Urothelium cell line (cell line): ENCODE measurements around the gene KIF17.

ENCODE experiments used
- DNase-seq: peaks from one replicate; pipeline ENCODE4 v3.0.0; 2011; ENCODE audit warnings: low spot score, mixed read lengths
- FAIRE-seq: peaks from 2 replicates; lab custom pipeline; 2011; peaks lifted over from hg19 to GRCh38; lab: Jason Lieb, UNC

The KIF17 gene

GRCh38 chr1:20663969-20664715, 53.7 kb downstream of the KIF17 start:
- no peak for FAIRE-seq

GRCh38 chr1:20663365-20663764, 54.4 kb downstream of the KIF17 start:
- no peak for FAIRE-seq
- DNase-seq, result no peak

More at GRCh38 chr1:20663969-20664715, 53.7 kb downstream of the KIF17 start:
- DNase-seq, result no peak

DNA sequence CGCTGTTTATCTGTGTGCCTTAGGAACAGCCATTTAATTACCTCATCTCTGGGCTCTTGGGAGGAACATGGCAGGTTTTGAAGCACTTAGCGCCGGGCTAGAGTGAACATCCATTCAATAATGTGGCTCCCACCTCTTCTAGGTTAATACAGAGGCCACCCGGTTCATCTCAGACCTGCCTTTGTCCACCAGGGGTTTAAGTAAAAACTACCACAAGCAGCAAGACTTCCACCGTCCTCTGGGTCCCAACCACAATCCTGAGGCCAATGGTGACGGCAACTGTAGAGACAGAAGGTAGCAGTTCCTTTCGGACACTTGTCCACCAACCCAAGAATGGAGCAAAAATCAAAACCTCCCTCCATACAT, 55.7 kb downstream of the KIF17 start:
- no peak for FAIRE-seq

DNA sequence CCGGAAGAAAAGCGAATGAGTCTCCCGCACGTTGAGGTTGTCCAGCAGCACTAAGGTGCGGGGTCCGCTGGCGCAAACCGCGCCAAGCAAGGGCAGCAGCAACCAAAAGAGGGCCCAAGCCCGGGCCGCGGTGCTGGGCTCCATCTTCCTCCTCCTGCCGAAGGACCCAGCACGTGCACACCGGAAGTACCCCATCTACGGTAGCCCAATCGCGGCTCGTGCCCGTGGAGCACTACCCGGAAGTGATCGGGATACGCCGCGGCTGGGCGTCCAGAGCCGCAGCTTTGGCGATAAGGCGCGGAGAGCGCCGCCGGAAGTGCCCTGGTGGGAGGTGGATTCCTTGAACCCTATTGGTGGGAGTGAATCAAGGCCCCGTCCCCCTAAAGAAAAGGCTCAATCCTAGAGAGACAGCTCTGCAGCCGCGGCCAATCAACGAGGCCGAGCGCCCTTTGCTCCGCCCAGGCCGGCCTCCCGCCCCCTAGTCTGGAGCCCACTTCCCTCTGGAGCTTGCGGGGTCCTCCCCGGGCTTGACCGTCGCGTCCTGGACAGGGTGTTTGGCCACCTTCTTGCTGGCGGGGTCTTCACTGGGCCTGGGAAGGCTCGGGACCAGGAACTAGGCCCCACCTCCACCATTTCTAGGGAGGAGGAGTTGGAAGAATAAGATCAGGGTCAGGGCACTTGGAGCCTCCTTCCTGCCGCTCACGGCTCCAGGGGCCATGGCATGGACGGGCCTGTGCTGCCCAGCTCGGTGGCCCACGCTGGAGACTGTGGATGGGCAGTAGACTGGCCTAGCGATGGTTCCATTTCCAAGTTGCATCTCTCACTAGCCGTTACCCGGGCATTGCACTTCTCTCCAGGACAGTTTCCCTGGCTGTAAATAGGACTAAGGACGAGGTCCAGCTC, 56.3 kb downstream of the KIF17 start, which contains the start of gene DDOST:
Gene DDOST (minus strand): TSS at position 163 of the 903 bp plus-strand sequence. CDS start 19 bp downstream, at position 144.
- FAIRE-seq (peak; percentile 96), DNase-seq (peak; percentile 98)

More for the DNA sequence above, 55.7 kb downstream of the KIF17 start:
- DNase-seq, result no peak

- DNase-seq (no peak), FAIRE-seq (no peak)
These were observed 57.0 kb downstream of the KIF17 start for GRCh38 chr1:20660847-20661206.

- FAIRE-seq (no peak), DNase-seq (no peak)
These were observed 57.4 kb downstream of the KIF17 start for GRCh38 chr1:20660363-20660762.

- FAIRE-seq (no peak), DNase-seq (no peak)
These were observed 59.5 kb downstream of the KIF17 start for GRCh38 chr1:20658166-20658915.

DNA sequence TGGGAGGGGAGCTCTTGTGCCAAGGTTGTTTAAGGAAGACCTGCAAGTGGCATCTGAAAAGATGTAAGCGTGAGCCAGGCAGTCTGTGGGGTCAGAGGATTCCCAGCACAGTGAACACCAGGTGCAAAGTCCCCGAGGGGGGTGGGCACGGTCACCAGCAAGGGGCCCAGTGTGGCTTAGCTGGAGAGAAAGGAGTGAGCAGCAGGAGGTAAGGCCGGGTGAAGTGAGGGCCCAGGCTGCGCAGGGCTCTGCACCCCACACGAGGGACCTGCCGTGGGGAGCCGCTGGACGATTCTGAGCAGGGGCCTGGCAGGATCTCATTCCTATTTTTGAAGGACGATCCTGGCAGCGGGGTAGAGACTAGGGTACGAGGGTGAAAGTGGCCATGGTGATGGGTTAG, 60.8 kb downstream of the KIF17 start:
- DNase-seq (no peak), FAIRE-seq (no peak)

- no peak for FAIRE-seq
- DNase-seq, result no peak
These were observed 63.6 kb downstream of the KIF17 start for GRCh38 chr1:20654104-20654690.

DNA sequence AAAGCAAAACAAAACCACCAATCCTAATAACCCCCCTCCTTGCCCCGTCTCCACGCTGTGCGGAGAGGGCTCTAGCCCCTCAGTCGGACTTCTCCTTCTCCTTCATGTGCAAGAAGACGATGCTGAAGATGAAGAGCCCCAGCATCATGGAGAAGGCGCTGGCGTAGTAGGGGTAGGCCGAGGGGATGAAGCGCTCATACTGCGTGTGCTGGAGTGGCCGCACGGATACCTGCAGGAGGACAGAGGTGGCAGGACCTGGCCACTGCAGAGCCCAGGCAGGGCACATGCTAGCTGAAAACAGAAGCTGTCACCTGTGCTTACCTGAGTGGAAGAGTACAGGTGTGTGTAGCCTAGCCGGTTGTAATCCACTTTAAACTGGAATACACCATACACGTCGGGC, 65.5 kb downstream of the KIF17 start:
- FAIRE-seq, result no peak

GRCh38 chr1:20648946-20649345, 68.9 kb downstream of the KIF17 start:
- FAIRE-seq, result no peak
- DNase-seq, result no peak

More for the DNA sequence above, 65.5 kb downstream of the KIF17 start:
- no peak for DNase-seq

DNA sequence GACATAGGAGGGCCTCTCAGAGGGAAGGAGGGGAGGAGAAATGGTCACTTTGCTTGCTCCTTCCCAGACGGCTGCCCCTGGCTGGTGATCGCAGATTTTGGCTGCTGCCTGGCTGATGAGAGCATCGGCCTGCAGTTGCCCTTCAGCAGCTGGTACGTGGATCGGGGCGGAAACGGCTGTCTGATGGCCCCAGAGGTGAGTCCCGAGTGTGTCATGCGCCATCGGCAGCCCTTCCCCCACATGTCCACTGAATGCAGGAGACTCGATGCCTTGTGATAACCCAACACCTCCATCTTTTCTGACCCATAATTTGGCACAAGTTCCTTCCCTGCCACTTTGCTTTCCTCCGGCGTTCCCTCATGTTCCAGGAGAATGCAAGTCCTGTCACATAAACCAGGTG, 69.4 kb downstream of the KIF17 start:
- DNase-seq (no peak), FAIRE-seq (no peak)

GRCh38 chr1:20645414-20645813, 72.4 kb downstream of the KIF17 start:
- no peak for FAIRE-seq
- no peak for DNase-seq

DNA sequence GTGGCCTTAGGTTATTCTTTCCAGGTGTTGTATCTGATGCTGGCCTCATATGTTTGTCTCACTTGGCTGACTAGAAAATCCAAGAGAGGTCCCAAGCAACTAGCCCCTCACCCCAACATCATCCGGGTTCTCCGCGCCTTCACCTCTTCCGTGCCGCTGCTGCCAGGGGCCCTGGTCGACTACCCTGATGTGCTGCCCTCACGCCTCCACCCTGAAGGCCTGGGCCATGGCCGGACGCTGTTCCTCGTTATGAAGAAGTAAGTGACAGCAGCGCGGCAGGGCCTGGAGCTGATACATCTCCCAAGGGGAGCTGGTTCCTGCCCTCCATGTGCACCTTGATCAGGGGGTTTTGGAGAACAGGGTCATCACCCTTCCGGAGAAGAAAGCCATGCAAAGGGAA, 73.4 kb downstream of the KIF17 start:
- FAIRE-seq (no peak), DNase-seq (no peak)

- FAIRE-seq (no peak), DNase-seq (no peak)
These were observed 74.7 kb downstream of the KIF17 start for GRCh38 chr1:20643080-20643479.

GRCh38 chr1:20641975-20642374, 75.8 kb downstream of the KIF17 start:
- FAIRE-seq, result no peak
- no peak for DNase-seq

- DNase-seq, result peak; percentile 58
- FAIRE-seq, result no peak
These were observed 77.6 kb downstream of the KIF17 start for GRCh38 chr1:20640183-20640597.

DNA sequence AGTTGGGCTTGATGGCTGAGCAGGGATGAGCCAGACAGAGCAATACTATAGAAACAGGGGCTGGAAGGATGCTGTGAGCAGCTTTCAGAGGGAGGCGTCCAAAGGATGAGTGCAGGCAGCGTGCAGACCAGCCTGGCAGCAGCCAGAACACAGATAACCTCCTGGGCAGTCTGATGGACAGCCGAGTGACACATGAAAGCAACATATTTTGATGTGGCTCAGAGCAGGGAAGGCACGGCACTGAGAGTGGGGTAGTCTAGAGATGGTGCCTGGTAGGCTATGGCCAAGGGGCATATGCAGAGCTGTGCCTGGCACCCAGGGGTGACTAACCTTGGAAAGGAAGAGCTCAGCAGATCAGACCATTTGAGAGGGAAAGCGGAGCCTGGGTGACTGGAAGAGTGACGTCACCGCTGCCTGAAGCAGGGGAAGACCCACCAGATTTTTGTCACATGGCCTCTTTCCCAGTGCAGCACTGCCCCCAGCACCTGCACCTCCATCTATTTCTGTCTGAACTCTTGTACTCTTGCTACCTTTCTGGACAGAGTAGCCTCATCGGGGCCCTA, 80.9 kb downstream of the KIF17 start:
- no peak for DNase-seq
- FAIRE-seq, result no peak

GRCh38 chr1:20634594-20635084, 83.2 kb downstream of the KIF17 start:
- DNase-seq (peak; percentile 54), FAIRE-seq (no peak)

DNA sequence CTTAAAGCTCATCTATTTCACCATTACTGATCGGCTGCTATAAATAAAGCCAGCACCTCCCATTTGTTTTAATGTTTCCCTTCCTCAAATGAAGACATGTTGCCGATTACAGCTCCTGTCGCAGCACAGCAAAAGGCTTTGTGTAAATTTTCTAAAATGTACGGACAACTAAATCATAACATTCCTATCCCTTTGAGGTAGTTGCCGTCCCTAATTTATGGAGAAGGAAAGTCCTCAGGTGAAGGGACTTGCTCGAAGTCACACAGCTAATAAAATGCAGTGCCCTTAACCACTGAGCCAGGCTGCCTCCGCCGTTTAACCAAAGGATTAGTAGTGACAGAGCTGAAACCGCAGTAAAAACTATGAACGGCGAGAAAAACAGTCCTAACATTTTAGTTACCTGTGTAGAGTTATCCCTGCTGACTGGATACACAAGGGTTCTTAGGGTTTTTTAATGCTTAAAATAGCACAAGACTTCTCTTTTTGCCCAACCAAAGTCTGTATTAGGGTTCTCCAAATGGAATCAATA, 83.7 kb downstream of the KIF17 start:
- FAIRE-seq (no peak), DNase-seq (no peak)
